PC-9 (cell line): ENCODE data around the gene FAM151A.

Source experiments
- EZH2 ChIP-seq: fragments of 200-600 bp; sonication (generic); IDR thresholded peaks from 2 replicates; pipeline ENCODE4 v1.8.0; 2017; ENCODE audit warnings: antibody characterized with exemption, low read depth
- TF ChIP-seq, protein P1 (sequence below): fragments of 200-600 bp; sonication (generic); conservative IDR thresholded peaks from 2 replicates; pipeline ENCODE4 v1.6.1; 2017; ENCODE audit warnings: mixed run types, antibody characterized with exemption, mild to moderate bottlenecking, moderate library complexity

GRCh38 chr1:54627196-54627595 is 3.9 kb upstream of the FAM151A start:
- TF ChIP-seq, protein P1, sequence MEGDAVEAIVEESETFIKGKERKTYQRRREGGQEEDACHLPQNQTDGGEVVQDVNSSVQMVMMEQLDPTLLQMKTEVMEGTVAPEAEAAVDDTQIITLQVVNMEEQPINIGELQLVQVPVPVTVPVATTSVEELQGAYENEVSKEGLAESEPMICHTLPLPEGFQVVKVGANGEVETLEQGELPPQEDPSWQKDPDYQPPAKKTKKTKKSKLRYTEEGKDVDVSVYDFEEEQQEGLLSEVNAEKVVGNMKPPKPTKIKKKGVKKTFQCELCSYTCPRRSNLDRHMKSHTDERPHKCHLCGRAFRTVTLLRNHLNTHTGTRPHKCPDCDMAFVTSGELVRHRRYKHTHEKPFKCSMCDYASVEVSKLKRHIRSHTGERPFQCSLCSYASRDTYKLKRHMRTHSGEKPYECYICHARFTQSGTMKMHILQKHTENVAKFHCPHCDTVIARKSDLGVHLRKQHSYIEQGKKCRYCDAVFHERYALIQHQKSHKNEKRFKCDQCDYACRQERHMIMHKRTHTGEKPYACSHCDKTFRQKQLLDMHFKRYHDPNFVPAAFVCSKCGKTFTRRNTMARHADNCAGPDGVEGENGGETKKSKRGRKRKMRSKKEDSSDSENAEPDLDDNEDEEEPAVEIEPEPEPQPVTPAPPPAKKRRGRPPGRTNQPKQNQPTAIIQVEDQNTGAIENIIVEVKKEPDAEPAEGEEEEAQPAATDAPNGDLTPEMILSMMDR = no peak
- TF ChIP-seq EZH2 = no peak
